ENCODE results near the gene SND1. TPM values are rescaled to one million over a fixed set of nuclear protein-coding genes. Genes with fewer than 3 reads are reported as not detected.

Gene SND1
- total RNA-seq, 1 experiment from 2014 or later, result 104 TPM

GRCh38 chr7:128025819-128026218 is 373.8 kb downstream of the SND1 start:
- Histone ChIP-seq H3K9me3 (ENCODE audit: low read length) (no peaks in the 10 kb centered on the region), H3K4me2 (ENCODE audit: low read depth, low read length, poor library complexity, severe bottlenecking) (peak overlapping the region; percentile 74), H3K9ac (ENCODE audit: low read length) (peak overlapping the region; percentile 67), H3K27ac (ENCODE audit: low read length) (peak overlapping the region; percentile 87), H4K20me1 (ENCODE audit: insufficient read depth, low read depth, low read length) (peaks cover 38% of the 10 kb centered on the region), H3K4me1 (ENCODE audit: low read length) (peaks cover 98% of the 10 kb centered on the region), H3K4me3 (ENCODE audit: low read length) (peak overlapping the region; percentile 74), H3K27me3 (ENCODE audit: low read length) (no peaks in the 10 kb centered on the region), H3K79me2 (ENCODE audit: low read length) (peaks cover 98% of the 10 kb centered on the region), H2AFZ (ENCODE audit: low read length) (no peak overlapping the region), H3K36me3 (ENCODE audit: insufficient read depth, low read length) (peaks cover 28% of the 10 kb centered on the region), H3K9me2 (replicated peaks; ENCODE audit: insufficient read depth, low read length) (no peaks in the 10 kb centered on the region)
- no peak for DNase-seq

- peak overlapping the region; percentile 87 for H3K27ac ChIP-seq (ENCODE audit: low read length)
- H3K4me3 ChIP-seq (ENCODE audit: low read length), result peak overlapping the region; percentile 74
- no peak for DNase-seq
- no peaks in the 10 kb centered on the region for H3K9me3 ChIP-seq (ENCODE audit: low read length)
- no peaks in the 10 kb centered on the region for H3K9me2 ChIP-seq (replicated peaks; ENCODE audit: insufficient read depth, low read length)
- H4K20me1 ChIP-seq (ENCODE audit: insufficient read depth, low read depth, low read length), result peaks cover 33% of the 10 kb centered on the region
- peaks cover 91% of the 10 kb centered on the region for H3K4me1 ChIP-seq (ENCODE audit: low read length)
- peak overlapping the region; percentile 67 for H3K9ac ChIP-seq (ENCODE audit: low read length)
- H3K79me2 ChIP-seq (ENCODE audit: low read length), result peaks cover 95% of the 10 kb centered on the region
- H3K27me3 ChIP-seq (ENCODE audit: low read length), result no peaks in the 10 kb centered on the region
- H3K36me3 ChIP-seq (ENCODE audit: insufficient read depth, low read length), result peaks cover 27% of the 10 kb centered on the region
- H3K4me2 ChIP-seq (ENCODE audit: low read depth, low read length, poor library complexity, severe bottlenecking), result peak overlapping the region; percentile 74
- no peak overlapping the region for H2AFZ ChIP-seq (ENCODE audit: low read length)
Observed at GRCh38 chr7:128026551-128026950, 374.6 kb downstream of the SND1 start.

GRCh38 chr7:128027485-128027980 is 375.5 kb downstream of the SND1 start:
- peak overlapping the region; percentile 67 for H3K9ac ChIP-seq (ENCODE audit: low read length)
- peaks cover 87% of the 10 kb centered on the region for H3K79me2 ChIP-seq (ENCODE audit: low read length)
- peak overlapping the region; percentile 74 for H3K4me3 ChIP-seq (ENCODE audit: low read length)
- DNase-seq, result peak; percentile 60
- H3K9me2 ChIP-seq (replicated peaks; ENCODE audit: insufficient read depth, low read length), result no peaks in the 10 kb centered on the region
- H3K27me3 ChIP-seq (ENCODE audit: low read length), result no peaks in the 10 kb centered on the region
- no peak overlapping the region for H2AFZ ChIP-seq (ENCODE audit: low read length)
- peak overlapping the region; percentile 87 for H3K27ac ChIP-seq (ENCODE audit: low read length)
- peaks cover 27% of the 10 kb centered on the region for H3K36me3 ChIP-seq (ENCODE audit: insufficient read depth, low read length)
- no peaks in the 10 kb centered on the region for H3K9me3 ChIP-seq (ENCODE audit: low read length)
- peaks cover 83% of the 10 kb centered on the region for H3K4me1 ChIP-seq (ENCODE audit: low read length)
- H4K20me1 ChIP-seq (ENCODE audit: insufficient read depth, low read depth, low read length), result peaks cover 33% of the 10 kb centered on the region
- peak overlapping the region; percentile 74 for H3K4me2 ChIP-seq (ENCODE audit: low read depth, low read length, poor library complexity, severe bottlenecking)

- peak overlapping the region; percentile 63; the same call in 1 of the 2 replicates for H3K27ac ChIP-seq (ENCODE audit: low read length)
- peak overlapping the region; percentile 74 for H3K4me3 ChIP-seq (ENCODE audit: low read length)
- H3K27me3 ChIP-seq (ENCODE audit: low read length), result no peaks in the 10 kb centered on the region
- H3K4me1 ChIP-seq (ENCODE audit: low read length), result peaks cover 83% of the 10 kb centered on the region
- H3K9me2 ChIP-seq (replicated peaks; ENCODE audit: insufficient read depth, low read length), result no peaks in the 10 kb centered on the region
- no peaks in the 10 kb centered on the region for H3K9me3 ChIP-seq (ENCODE audit: low read length)
- peaks cover 33% of the 10 kb centered on the region for H4K20me1 ChIP-seq (ENCODE audit: insufficient read depth, low read depth, low read length)
- H3K79me2 ChIP-seq (ENCODE audit: low read length), result peaks cover 79% of the 10 kb centered on the region
- no peak overlapping the region for H2AFZ ChIP-seq (ENCODE audit: low read length)
- H3K9ac ChIP-seq (ENCODE audit: low read length), result peak overlapping the region; percentile 67
- H3K4me2 ChIP-seq (ENCODE audit: low read depth, low read length, poor library complexity, severe bottlenecking), result peak overlapping the region; percentile 74
- H3K36me3 ChIP-seq (ENCODE audit: insufficient read depth, low read length), result peaks cover 18% of the 10 kb centered on the region
- no peak for DNase-seq
Observed at GRCh38 chr7:128029405-128029995, 377.5 kb downstream of the SND1 start.

- Histone ChIP-seq H3K4me1 (ENCODE audit: low read length) (peaks cover 83% of the 10 kb centered on the region), H4K20me1 (ENCODE audit: insufficient read depth, low read depth, low read length) (peaks cover 33% of the 10 kb centered on the region), H2AFZ (ENCODE audit: low read length) (no peak overlapping the region), H3K4me2 (ENCODE audit: low read depth, low read length, poor library complexity, severe bottlenecking) (peak overlapping the region; percentile 74), H3K9me2 (replicated peaks; ENCODE audit: insufficient read depth, low read length) (no peaks in the 10 kb centered on the region), H3K27me3 (ENCODE audit: low read length) (no peaks in the 10 kb centered on the region), H3K79me2 (ENCODE audit: low read length) (peaks cover 75% of the 10 kb centered on the region), H3K4me3 (ENCODE audit: low read length) (peak overlapping the region; percentile 74), H3K27ac (ENCODE audit: low read length) (peak overlapping the region; percentile 63), H3K9ac (ENCODE audit: low read length) (peak overlapping the region; percentile 67), H3K36me3 (ENCODE audit: insufficient read depth, low read length) (peaks cover 18% of the 10 kb centered on the region), H3K9me3 (ENCODE audit: low read length) (no peaks in the 10 kb centered on the region)
- DNase-seq, result no peak
Observed at GRCh38 chr7:128030263-128030653, 378.3 kb downstream of the SND1 start.

GRCh38 chr7:128030654-128031611 is 378.9 kb downstream of the SND1 start, which contains the start of gene LRRC4:
Gene LRRC4, minus strand, starts transcription at chr7:128031437. Its CDS starts 797 bp downstream, at chr7:128030640.
- no peaks in the 10 kb centered on the region for H3K9me2 ChIP-seq (replicated peaks; ENCODE audit: insufficient read depth, low read length)
- no peak within 1 kb of the TSS for H2AFZ ChIP-seq (ENCODE audit: low read length)
- peaks cover 12% of the 10 kb centered on the region for H3K36me3 ChIP-seq (ENCODE audit: insufficient read depth, low read length)
- H4K20me1 ChIP-seq (ENCODE audit: insufficient read depth, low read depth, low read length), result peaks cover 28% of the 10 kb centered on the region
- H3K79me2 ChIP-seq (ENCODE audit: low read length), result peaks cover 68% of the 10 kb centered on the region
- H3K27me3 ChIP-seq (ENCODE audit: low read length), result no peaks in the 10 kb centered on the region
- peak within 1 kb of the TSS; percentile 80 for H3K9ac ChIP-seq (ENCODE audit: low read length)
- no peaks in the 10 kb centered on the region for H3K9me3 ChIP-seq (ENCODE audit: low read length)
- peak; percentile 84 for DNase-seq
- peak within 1 kb of the TSS; percentile 83 for H3K27ac ChIP-seq (ENCODE audit: low read length)
- H3K4me3 ChIP-seq (ENCODE audit: low read length), result peak within 1 kb of the TSS; percentile 74
- peak within 1 kb of the TSS; percentile 74 for H3K4me2 ChIP-seq (ENCODE audit: low read depth, low read length, poor library complexity, severe bottlenecking)
- peaks cover 83% of the 10 kb centered on the region for H3K4me1 ChIP-seq (ENCODE audit: low read length)

GRCh38 chr7:128031901-128032604 is 380.1 kb downstream of the SND1 start:
- peak overlapping the region; percentile 71 for H3K4me3 ChIP-seq (ENCODE audit: low read length)
- peaks cover 8% of the 10 kb centered on the region for H3K36me3 ChIP-seq (ENCODE audit: insufficient read depth, low read length)
- H2AFZ ChIP-seq (ENCODE audit: low read length), result no peak overlapping the region
- H3K79me2 ChIP-seq (ENCODE audit: low read length), result peaks cover 57% of the 10 kb centered on the region
- peak overlapping the region; percentile 67 for H3K4me2 ChIP-seq (ENCODE audit: low read depth, low read length, poor library complexity, severe bottlenecking)
- peak overlapping the region; percentile 83 for H3K27ac ChIP-seq (ENCODE audit: low read length)
- no peaks in the 10 kb centered on the region for H3K27me3 ChIP-seq (ENCODE audit: low read length)
- DNase-seq, result peak; percentile 92
- H3K9me3 ChIP-seq (ENCODE audit: low read length), result no peaks in the 10 kb centered on the region
- H4K20me1 ChIP-seq (ENCODE audit: insufficient read depth, low read depth, low read length), result peaks cover 20% of the 10 kb centered on the region
- peaks cover 83% of the 10 kb centered on the region for H3K4me1 ChIP-seq (ENCODE audit: low read length)
- no peaks in the 10 kb centered on the region for H3K9me2 ChIP-seq (replicated peaks; ENCODE audit: insufficient read depth, low read length)
- peak overlapping the region; percentile 80 for H3K9ac ChIP-seq (ENCODE audit: low read length)
